ENCODE results near the gene AP2M1. TPM values are rescaled to one million over a fixed set of nuclear protein-coding genes. Genes with fewer than 3 reads are reported as not detected.

Gene AP2M1
- 398 and 419 TPM in 2 replicates for total RNA-seq
- long read RNA-seq, transcript AP2M1-202 (11 exons, 2,091 nt), result major isoform, 87 of 230 reads
- long read RNA-seq, partial matches to known transcripts, result 13 of 230 reads
- long read RNA-seq, other reads (novel, unspliced or antisense), result 129 of 230 reads

- H3K4me3 Mint-ChIP-seq (ENCODE audit: unreplicated experiment), result peak within 1 kb of the TSS; percentile 97
- peak within 1 kb of the TSS; percentile 94 for H3K27ac Mint-ChIP-seq (ENCODE audit: unreplicated experiment)
- peaks cover 64% of the 10 kb centered on the region for H3K4me1 Mint-ChIP-seq (ENCODE audit: unreplicated experiment)
- H3K9me3 Mint-ChIP-seq (ENCODE audit: unreplicated experiment), result no peaks in the 10 kb centered on the region
- peaks cover 23% of the 10 kb centered on the region for H3K36me3 Mint-ChIP-seq (ENCODE audit: unreplicated experiment)
- DNase-seq (ENCODE audit: extremely low spot score, unreplicated experiment), result peak; percentile 100
- TF ChIP-seq CTCF (IDR thresholded peaks at IDR 0.05), result no peak
- H3K27me3 Mint-ChIP-seq (ENCODE audit: unreplicated experiment), result no peaks in the 10 kb centered on the region
These were observed at the start of gene AP2M1 for GRCh38 chr3:184174646-184175492. AP2M1 (plus strand) TSS chr3:184174855; CDS start chr3:184176994, 2,139 bp downstream.

GRCh38 chr3:184126006-184126405, 48.6 kb upstream of the AP2M1 start:
- Mint-ChIP-seq H3K4me3 (ENCODE audit: unreplicated experiment) (no peak overlapping the region), H3K27ac (ENCODE audit: unreplicated experiment) (no peak overlapping the region)
- DNase-seq (ENCODE audit: extremely low spot score, unreplicated experiment), result no peak

GRCh38 chr3:184129012-184129411, 45.6 kb upstream of the AP2M1 start:
- Mint-ChIP-seq H3K27ac (ENCODE audit: unreplicated experiment) (no peak overlapping the region), H3K4me3 (ENCODE audit: unreplicated experiment) (no peak overlapping the region), H3K4me1 (ENCODE audit: unreplicated experiment) (peaks cover 5% of the 10 kb centered on the region), H3K36me3 (ENCODE audit: unreplicated experiment) (no peaks in the 10 kb centered on the region), H3K27me3 (ENCODE audit: unreplicated experiment) (peaks cover 1% of the 10 kb centered on the region), H3K9me3 (ENCODE audit: unreplicated experiment) (no peaks in the 10 kb centered on the region)
- TF ChIP-seq CTCF (IDR thresholded peaks at IDR 0.05), result peak; percentile 50
- no peak for DNase-seq (ENCODE audit: extremely low spot score, unreplicated experiment)

More at GRCh38 chr3:184126006-184126405, 48.6 kb upstream of the AP2M1 start:
- H3K9me3 Mint-ChIP-seq (ENCODE audit: unreplicated experiment), result no peaks in the 10 kb centered on the region
- no peaks in the 10 kb centered on the region for H3K36me3 Mint-ChIP-seq (ENCODE audit: unreplicated experiment)
- H3K27me3 Mint-ChIP-seq (ENCODE audit: unreplicated experiment), result peaks cover 5% of the 10 kb centered on the region
- peaks cover 1% of the 10 kb centered on the region for H3K4me1 Mint-ChIP-seq (ENCODE audit: unreplicated experiment)
- TF ChIP-seq CTCF (IDR thresholded peaks at IDR 0.05), result no peak

GRCh38 chr3:184132945-184133344, 41.7 kb upstream of the AP2M1 start:
- H3K9me3 Mint-ChIP-seq (ENCODE audit: unreplicated experiment), result no peaks in the 10 kb centered on the region
- no peak for DNase-seq (ENCODE audit: extremely low spot score, unreplicated experiment)
- H3K4me3 Mint-ChIP-seq (ENCODE audit: unreplicated experiment), result no peak overlapping the region
- H3K27ac Mint-ChIP-seq (ENCODE audit: unreplicated experiment), result no peak overlapping the region
- H3K36me3 Mint-ChIP-seq (ENCODE audit: unreplicated experiment), result peaks cover 1% of the 10 kb centered on the region
- no peaks in the 10 kb centered on the region for H3K27me3 Mint-ChIP-seq (ENCODE audit: unreplicated experiment)
- H3K4me1 Mint-ChIP-seq (ENCODE audit: unreplicated experiment), result peaks cover 21% of the 10 kb centered on the region
- TF ChIP-seq CTCF (IDR thresholded peaks at IDR 0.05), result no peak

Measured in osteocyte (in vitro differentiated cells).